ENCODE measurements around the gene NFKBIB.
"Not testable (repeated sequence)": the region's sequence is repeated elsewhere in the genome, so short reads cannot be mapped to it uniquely, and the experiment has no call there.

NFKBIB gene

DNA sequence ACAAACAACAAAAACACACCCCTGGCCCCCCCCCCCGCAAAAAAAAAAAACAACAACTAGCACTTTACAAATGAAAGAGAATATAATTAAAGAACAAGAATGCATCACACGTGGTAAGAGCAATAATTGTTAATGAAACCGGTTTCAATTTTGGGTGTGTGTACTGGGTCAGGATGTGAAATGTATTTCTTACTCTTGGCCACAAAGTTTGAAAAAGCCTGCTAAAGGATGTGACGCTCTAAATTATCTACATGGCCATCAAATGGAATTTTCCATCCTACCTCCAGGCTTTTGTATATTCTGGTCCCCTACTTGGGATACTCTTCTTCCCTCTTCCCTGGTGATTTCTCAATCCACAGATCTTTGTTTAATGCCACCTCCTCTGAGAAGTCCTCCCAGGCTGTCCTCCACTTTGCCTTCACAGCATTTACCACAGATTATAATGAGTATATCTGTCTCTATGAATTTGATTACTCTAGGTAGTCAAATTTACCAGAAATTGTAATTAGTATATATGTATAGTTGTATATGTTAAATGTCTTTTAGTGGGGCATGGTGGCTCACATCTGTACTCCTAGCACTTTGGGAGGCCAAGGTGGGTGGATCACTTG lies 28.7 kb downstream of the NFKBIB start:
- DNase-seq (ENCODE audit: low read depth in 4 of 4, low spot score in 1 of 4) = no peak

DNA sequence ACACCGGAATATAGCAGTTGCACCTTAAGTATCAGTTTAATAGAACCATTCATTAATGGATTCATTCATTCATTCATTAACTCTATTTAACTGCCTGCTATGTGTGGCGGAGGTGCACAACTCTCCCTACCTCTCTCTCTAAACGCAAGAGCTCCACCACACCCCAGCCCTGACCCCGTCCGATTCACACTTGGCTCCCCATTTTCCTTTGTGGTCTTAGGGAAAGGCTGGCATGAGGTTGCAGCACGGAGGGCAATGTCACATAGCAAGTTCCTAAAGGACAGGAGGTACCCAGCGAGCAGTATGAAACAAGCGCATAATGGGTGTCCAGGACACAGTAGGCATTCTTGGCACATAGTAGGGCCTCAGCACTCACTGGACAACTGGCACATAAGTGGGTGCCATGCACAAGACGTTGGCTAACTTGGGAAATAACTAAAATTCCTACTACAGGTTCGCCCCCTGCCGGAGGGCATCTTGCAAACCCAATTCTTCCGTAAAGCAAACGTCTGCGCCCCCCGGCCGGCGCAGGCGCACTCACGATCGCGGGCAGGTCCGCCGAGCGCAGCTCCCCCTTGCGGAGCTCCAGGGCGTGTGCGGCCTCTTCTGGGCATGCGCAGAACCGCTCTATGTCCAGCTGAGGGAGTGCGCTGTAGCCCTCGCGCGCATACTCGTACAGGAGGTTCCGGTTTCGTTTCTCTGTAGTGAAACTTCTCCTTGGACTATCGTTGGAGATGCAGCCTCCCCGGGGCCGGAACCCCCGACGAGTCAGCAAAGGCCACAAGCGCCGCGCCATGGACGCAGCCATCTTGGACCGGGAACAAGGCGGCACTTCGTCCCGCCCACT lies 30.4 kb downstream of the NFKBIB start, which contains the start of gene SARS2:
SARS2 (minus strand) TSS at position 835 of the 847 bp plus-strand sequence; CDS start at position 808, 27 bp downstream.
- DNase-seq (ENCODE audit: low read depth in 4 of 4, low spot score in 1 of 4) = peak; percentile 72 to 83 (median 82)

DNA sequence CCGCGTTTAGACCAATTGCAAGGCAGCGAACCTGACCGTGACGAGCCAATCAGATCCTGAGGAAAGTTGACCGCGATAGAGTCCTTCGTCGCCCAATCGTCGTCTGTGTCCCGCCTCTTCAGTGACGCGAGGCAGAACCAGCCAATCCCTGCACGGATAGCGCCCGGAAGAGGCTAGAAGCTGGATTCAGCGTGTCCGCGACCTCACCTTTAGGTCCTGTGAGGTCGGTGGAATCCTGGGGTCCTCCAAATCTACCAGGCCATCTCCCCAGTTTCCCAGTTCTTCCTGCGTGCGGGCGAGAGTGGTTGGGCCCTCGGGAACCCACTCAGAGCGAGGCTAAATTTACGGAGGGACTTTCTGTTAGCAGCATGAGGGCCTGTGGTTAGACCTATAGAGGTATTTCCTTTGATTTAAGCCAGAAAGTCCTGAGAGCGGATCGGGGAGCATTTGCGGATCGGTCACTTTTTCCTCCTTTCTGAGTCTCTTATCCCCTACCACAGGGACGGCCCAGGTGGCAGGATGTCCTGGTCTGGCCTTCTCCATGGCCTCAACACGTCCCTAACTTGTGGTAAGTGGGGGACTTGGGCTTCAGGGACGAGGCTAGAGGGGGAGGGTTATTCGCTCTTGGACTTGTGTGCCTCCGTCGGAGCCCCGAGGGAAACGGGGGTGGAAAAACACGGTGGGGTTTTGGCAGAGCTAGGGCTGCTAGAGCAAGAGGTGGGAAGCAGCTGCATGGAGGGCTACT lies 31.2 kb downstream of the NFKBIB start, which contains the start of gene MRPS12:
MRPS12 (plus strand) TSS at position 169 of the 745 bp plus-strand sequence; CDS start at position 520, 351 bp downstream.
- DNase-seq (ENCODE audit: low read depth in 4 of 4, low spot score in 1 of 4) = peak; percentile 89 to 97 (median 94)

DNA sequence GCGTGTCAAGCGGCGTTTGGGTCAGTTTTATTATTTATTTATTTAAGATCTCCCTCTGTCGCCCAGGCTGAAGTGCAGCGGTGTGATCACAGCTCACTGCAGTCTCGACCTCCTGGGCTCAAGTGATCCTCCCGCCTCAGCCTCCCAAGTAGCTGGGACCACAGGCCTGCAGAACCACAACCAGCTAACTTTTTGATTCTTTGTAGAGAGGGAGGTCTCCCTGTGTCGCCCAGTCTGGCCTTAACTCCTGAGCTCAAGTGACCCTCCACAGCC lies 31.7 kb downstream of the NFKBIB start:
- no peak for DNase-seq (ENCODE audit: low read depth in 4 of 4, low spot score in 1 of 4)

DNA sequence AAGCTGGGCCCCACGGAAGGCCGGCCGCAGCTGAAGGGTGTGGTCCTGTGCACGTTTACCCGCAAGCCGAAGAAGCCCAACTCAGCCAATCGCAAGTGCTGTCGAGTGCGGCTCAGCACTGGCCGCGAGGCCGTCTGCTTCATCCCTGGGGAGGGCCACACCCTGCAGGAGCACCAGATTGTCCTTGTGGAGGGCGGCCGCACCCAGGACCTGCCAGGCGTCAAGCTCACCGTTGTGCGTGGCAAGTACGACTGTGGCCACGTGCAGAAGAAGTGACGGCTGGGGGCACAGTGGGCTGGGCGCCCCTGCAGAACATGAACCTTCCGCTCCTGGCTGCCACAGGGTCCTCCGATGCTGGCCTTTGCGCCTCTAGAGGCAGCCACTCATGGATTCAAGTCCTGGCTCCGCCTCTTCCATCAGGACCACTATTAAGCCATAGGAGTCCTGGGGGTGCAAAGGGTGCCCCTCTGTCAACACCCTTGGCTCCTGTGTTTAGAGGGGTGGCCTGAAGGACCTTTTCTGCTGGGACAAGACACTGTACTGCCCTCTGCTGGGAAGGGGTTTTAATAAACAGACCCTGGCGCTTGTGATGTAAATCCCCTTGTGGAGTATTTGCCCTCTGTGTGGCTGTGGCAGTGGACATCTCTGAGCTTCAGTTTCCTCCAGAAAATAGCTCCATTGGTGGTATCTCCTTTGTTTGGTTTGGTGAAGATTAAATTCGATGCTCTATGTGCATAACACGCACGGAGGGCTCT lies 32.8 kb downstream of the NFKBIB start:
- DNase-seq (ENCODE audit: low read depth in 4 of 4, low spot score in 1 of 4) = no peak

DNA sequence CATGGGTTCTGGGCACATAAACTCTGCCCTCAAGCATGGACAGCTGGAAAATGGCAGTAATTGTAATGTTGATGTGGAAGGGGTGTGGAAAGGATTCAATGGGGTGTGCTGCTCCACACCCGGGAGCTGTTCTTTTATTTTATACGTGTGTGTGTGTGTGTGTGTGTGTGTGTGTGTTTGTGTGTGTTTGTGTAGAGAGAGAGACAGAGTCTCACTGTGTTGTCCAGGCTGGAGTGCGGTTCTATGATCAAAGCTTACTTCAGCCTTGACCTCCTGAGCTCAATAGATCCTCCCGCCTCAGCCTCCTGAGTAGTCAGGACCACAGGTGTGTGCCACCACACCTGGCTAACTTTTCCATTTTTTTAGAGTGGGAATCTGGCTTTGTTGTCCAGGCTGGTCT lies 33.8 kb downstream of the NFKBIB start:
- no peak for DNase-seq (ENCODE audit: low read depth in 4 of 4, low spot score in 1 of 4)

DNA sequence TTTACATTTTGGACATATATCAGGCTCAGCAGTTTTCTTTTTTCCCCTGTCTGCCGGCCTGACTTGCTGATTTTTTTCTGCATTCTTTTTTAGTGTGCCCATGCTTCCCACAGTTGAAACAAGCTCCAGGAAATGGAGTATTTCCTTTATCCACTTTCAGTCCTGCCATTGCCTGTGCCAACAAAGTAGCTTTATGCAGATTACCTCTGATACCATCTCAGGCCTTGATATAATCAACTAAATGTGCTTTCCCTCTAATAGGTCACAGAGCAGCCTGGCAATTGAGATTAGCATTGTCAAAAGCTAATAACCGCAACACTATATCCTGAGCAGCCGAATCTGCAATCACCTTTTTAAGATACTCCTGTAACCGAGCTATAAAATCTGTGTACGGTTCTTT lies 40.2 kb downstream of the NFKBIB start:
- DNase-seq (ENCODE audit: low read depth in 4 of 4, low spot score in 1 of 4) = no peak

DNA sequence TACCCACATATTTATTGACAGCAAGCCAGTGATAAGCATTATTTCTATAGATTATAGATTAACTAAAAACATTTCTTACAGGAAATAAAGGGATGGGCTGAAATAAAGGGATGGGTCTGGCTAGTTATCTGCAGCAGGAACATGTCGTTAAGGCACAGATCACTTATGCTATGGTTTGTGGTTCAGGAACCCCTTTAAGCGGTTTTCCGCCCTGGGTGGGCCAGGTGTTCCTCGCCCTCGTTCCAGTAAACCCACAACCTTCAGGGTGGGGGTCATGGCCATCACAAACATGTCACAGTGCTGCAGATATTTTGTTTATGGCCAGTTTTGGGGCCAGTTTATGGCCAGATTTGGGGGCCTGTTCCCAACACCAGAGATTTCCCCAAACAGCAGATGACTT lies 41.7 kb downstream of the NFKBIB start:
- not testable (repeated sequence) for DNase-seq (ENCODE audit: low read depth in 4 of 4, low spot score in 1 of 4)

DNA sequence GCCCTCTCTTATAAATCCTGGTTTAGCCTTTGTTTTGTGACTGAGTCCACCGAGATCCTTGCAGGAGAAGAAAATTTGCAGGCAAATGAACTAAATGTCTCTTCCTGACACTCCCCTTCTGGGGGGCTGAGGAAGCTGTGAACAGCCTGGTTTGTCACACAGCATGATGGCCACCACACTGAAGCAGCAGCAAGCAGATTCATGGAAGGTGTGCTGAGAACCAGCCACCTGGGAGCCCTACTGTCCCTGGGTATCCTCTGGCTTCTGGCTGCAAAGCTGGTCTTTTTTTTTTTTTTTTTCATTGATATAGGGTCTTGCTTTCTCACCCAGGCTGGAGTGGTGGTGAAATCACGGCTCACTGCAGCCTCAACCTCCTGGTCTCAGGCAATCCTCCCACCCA lies 42.2 kb downstream of the NFKBIB start:
- no peak for DNase-seq (ENCODE audit: low read depth in 4 of 4, low spot score in 1 of 4)

DNA sequence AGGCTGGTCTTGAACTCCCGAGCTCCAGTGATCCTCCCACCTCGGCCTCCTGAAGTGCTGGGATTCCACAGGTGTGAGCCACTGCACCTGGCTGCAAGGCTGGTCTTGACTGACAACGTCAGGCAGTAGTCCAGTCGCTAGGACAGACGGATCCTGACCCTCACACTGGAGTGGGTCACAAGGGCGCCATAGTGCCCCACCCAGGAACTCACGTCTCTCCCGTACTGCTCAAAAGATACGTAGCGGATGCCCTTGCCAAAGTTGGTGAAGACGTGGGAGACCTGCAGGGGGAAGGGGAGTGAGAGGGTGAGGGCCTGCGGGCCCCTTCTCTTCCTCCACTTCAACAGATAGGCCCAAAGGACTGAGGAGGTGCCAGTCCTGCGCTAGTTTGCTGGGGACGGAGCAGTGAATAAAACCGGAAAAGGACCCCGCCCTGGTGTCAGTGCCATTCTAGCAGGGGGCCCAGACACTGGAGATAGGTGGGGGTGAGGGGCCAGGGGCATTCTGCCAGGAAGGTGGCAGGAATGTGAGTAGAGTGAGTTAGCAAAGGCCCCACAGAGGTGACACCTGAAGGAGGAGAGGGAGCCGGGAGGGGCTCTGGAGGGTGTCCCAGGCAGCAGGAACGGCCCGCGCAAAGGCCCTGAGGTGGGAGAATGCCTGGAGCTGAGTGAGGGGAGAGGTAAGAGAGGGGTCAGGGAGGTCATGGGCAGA lies 42.9 kb downstream of the NFKBIB start:
- DNase-seq (ENCODE audit: low read depth in 4 of 4, low spot score in 1 of 4) = no peak

DNA sequence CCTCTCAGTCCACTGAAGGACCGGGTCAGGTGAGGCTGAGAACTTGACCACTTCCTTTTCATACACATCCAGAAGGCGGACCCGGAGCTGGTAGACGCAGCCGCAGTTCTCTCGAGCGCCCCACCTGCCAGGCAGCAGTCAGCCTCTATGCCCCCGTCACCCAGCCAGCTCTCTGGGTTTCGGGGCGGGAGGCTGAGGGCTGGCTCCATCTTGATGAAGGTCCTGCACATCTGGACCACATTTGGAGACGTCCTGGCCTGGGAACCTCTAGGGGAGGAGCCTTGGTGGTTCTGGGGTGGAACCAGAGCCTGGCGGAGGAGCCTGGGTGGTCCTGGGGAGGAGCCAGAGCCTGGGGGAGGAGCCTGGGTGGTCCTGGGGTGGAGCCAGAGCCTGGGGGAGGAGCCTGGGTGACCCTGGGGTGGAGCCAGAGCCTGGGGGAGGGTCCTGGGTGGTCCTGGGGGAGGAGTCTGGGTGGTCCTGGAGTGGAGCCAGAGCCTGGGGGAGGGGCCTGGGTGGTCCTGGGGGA lies 45.3 kb downstream of the NFKBIB start:
- no peak for DNase-seq (ENCODE audit: low read depth in 4 of 4, low spot score in 1 of 4)

DNA sequence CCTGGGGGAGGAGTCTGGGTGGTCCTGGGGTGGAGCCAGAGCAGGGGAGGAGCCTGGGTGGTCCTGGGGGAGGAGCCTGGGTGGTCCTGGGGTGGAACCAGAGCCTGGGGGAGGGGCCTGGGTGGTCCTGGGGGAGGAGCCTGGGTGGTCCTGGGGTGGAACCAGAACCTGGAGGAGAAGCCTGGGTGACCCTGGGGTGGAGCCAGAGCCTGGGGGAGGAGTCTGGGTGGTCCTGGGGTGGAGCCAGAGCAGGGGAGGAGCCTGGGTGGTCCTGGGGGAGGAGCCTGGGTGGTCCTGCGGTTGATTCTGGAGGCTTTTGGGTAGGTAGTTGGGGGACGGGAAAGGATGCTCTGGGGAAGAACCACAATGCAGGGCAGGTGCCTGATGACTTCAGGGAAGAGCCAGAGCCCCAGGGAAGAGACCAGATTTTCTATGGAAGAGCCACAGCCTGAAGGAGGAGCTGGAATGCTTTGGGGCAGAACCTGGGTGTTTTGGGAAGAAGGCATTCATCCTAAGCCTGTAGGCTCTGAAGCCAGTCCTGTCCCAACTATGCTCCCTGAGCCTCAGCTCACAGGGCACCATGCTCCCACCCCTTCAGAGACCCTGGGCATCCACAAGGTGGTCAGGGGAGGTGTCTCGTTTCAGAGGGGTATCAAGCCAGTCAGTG lies 45.9 kb downstream of the NFKBIB start:
- DNase-seq (ENCODE audit: low read depth in 4 of 4, low spot score in 1 of 4) = no peak

DNA sequence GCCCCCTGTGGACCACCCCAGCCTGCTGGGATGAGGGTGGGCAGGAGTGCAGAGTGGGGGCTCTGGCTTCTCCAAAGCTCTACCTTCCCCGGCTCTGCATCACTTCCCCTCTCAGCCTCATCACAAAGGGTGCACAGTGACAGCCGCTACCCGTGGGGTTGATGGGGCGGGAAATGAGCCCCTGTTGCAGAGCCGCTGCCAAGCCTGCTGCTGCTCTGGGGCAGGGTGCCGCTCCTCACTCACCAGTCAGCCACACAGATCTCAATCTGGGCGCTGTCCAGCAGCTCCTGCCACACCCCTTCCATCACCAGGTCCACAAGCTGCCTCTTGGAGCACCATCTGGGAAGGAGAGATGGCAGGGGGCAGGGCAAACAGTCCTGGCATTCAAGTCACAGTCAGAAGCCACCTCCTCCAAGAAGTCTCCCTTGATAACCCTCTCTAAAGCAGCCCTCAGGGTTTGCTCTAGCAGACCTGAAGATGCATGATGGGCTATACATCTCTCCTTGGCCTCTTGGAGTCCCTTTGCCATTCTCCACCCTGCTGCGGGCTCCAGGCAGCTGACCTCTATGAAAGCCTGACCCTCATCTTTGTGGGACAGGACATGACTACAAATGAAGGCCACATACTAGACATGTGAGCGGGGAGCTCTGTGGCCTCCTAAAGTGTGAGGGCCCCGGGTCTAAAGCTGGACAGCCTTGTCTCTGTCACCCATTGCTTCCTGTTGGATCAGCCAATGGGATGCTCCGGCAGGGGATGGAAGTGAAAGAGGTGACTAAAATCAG lies 46.7 kb downstream of the NFKBIB start:
- DNase-seq (ENCODE audit: low read depth in 4 of 4, low spot score in 1 of 4) = no peak

DNA sequence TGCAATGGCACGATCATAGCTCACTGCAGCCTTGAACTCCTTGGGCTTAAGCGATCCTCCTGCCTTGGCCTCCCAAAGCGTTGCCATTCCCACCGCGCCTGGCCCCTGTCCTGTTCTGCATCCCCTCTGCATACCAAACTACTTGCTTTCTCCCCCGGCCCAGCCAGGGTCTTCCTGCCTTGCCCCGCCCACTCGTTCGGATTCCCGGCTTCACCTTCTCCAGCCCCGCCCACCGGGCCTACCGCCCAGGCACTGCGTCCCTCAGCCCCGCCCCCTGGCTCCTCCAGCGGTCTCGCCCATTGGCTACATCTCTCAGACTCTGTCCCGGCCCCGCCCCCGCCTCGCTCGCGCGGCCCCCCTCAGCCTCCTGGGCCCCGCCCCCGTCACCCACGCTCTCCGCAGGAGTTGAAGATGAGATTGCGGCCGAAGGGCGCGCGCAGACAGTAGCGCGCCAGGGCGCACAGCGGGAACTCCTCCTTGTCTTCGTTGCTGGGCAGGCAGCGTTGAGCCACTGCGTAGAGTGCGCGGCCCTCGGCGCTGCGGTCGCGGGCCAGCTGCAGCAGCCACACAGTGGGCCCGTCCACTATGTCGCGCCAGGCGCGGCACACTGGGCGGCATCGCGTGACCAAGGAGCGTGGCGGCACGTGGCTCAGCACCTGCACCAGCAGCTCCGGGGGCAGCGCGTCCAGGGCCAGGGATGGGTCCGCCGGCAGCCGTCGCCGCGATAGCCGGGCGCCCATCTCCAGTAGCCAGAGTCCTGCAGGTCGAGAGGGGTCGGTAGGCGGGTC lies 50.0 kb downstream of the NFKBIB start:
- peak; percentile 52 to 89 (median 74) for DNase-seq (ENCODE audit: low read depth in 4 of 4, low spot score in 1 of 4)

DNA sequence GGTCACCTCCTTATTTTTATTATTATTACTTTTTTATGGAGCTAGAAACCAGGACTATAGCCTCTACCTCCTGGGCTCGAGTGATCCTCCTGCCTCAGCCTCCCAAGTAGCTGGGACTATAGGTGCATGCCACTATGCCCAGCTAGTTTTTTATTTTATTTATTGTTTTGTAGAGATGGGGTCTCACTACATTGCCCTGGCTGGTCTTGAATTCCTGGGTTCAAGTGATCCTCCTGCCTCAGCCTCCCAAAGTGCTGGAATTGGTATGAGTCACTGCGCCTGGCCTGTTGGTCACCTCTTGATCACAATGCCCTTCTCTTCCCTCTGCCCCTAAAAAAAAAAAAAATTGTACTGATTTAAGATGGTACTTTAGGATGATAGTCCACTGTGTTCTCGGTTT lies 51.4 kb downstream of the NFKBIB start:
- DNase-seq (ENCODE audit: low read depth in 4 of 4, low spot score in 1 of 4) = no peak

DNA sequence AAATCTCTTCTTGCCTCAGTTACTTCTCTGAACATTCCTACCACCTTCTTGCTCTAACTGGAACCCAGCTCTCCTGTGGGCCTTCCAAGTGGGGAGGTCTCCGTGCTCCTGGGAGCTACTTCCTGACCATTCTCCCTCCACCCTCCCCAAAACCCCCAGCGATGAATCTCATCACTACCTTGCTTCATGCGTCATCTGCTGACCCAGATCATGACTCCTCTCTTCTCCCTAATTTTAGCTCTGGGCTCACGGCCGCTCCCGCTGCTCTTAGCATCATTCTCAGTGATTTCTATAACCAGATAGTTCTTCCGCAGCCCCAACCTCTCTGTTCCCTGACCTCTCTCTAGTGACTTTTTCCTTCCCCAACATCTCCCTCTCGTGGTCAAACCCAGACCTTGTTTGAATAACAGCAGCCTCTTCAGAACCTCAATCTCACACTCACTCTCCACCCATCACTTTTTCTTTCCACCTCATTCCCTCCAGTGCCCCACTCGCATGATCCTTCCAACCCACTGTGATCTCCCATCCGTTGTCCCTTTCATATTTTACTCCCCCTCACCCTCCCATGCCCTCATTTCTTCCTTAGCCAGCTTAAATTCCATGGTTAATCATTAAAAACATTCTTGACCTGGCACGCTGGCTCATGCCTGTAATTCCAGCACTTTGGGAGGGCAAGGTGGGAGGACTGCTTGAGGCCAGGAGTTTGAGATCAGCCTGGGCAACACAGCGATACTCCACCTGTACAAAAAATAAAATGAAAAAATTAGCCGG lies 52.8 kb downstream of the NFKBIB start:
- DNase-seq (ENCODE audit: low read depth in 4 of 4, low spot score in 1 of 4) = no peak

DNA sequence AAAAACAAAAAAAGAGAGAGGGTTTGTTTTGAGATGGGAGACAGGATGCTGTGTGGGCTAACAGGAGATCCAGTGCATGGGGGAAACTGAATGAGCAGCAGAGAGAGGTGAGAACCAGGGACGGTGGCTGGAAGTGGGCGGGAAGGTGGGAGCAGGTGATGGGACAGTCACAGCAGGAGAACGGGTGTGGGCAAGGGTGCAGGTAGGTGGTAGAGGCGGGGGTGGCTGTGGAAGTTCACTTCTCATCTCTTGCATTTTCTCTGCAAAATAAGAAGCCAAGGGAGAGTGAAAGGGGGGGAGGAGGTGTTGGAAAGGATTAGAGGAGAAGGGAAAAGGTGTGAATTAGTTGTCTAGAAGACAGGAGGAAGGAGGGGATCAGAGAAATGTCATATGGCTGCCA lies 53.9 kb downstream of the NFKBIB start:
- DNase-seq (ENCODE audit: low read depth in 4 of 4, low spot score in 1 of 4) = no peak

DNA sequence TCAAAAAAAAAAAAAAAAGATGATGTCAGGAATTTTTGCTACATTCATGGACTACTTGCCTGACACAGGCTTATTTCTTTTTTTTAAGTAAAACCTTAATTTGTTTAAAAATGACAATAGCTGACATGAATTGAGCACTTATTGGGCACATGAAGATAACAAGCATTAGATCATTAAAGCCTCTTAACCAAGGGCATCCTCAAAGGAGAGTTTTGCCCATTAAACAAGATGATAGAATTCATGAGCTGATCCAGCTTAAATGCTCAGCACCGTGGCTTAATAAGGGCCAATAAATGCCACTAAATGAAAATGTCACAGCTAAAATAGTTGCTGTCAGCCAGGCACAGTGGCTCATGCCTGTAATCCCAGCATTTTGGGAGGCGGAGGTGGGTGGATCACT lies 56.5 kb downstream of the NFKBIB start:
- no peak for DNase-seq (ENCODE audit: low read depth in 4 of 4, low spot score in 1 of 4)

Measured in stimulated activated CD4-positive, alpha-beta T cell treated with anti-CD3 and anti-CD28 coated beads, Interleukin-1b, Interleukin-23, amount 100 ng/mL, for 24 hours (primary cell).